Upper lobe of right lung (tissue), 1 donor: ENCODE results near the gene CSTB. TPM values are rescaled to one million over a fixed set of nuclear protein-coding genes. Genes with fewer than 3 reads are reported as not detected.
A peak's percentile ranks its signal among the peaks of the same experiment; 100 is the strongest.

Experiments used
- ATAC-seq: fragments of 200-7000 bp; cut with Tn5 transposase; one replicate; pipeline ENCODE4 v1.9.1; 2020; ENCODE audit warnings: mild to moderate bottlenecking, moderate library complexity
- DNase-seq: peaks from one replicate; pipeline ENCODE4 v3.0.0-alpha.2; 2020
- H3K27ac ChIP-seq: fragments of 200-600 bp; one replicate; pipeline ENCODE4 v1.8.0; 2022
- H3K27me3 ChIP-seq: fragments of 200-600 bp; one replicate; pipeline ENCODE4 v1.8.0; 2022; ENCODE audit warnings: mild to moderate bottlenecking
- H3K36me3 ChIP-seq: fragments of 200-600 bp; one replicate; pipeline ENCODE4 v1.8.0; 2022
- H3K4me1 ChIP-seq: fragments of 200-600 bp; one replicate; pipeline ENCODE4 v1.8.0; 2022
- H3K4me3 ChIP-seq: fragments of 200-600 bp; one replicate; pipeline ENCODE4 v1.8.0; 2022; ENCODE audit warnings: mild to moderate bottlenecking
- H3K9me3 ChIP-seq: fragments of 200-600 bp; one replicate; pipeline ENCODE4 v1.8.0; 2022
- CTCF ChIP-seq: fragments of 200-600 bp; IDR thresholded peaks from one replicate; pipeline ENCODE4 v1.8.0; 2022; ENCODE audit warnings: antibody characterized with exemption
- intact Hi-C: fragments of 100-400 bp; cut with DNase I; formaldehyde crosslinking; loops from one replicate; pipeline ENCODE4 v1.11.0; 2022
- total RNA-seq: library from RNA; stranded (reverse); fragmentation: NEBNext Ultra II Directional; extraction: Animal tissue kit (Norgen Biotek cat#: 25700); gene quantifications from one replicate; pipeline ENCODE4 v1.2.1, GENCODE V29; 2021
- donor health status: DM: no; HTN: yes; CAD: no; lungs with severe emphysema.

Gene CSTB
- total RNA-seq, 1 donor from 2014 or later: 148 TPM

DNA sequence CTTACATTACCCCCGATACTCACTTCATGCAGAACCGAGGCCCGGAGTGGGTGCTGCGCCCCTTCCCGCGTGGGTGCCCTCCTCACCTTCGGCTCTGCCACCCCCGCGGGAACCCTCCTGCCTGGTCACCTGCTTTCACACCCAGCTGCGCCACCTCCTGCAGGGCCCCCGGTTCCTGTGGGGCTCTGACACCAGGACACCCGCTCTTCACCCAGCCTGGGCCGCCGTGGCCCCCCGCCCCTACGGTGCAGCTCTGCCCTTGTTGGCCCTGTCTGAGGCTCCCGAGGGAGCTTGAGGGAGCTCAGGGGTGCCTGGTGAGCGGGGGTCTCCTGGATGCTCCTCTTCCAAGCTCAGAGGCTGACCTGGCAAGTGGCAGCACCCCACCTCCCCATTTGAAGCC lies 32.3 kb upstream of the CSTB start:
- Histone ChIP-seq H3K4me3 (no peak overlapping the region), H3K9me3 (no peaks in the 10 kb centered on the region), H3K27ac (no peak overlapping the region), H3K4me1 (peaks cover 20% of the 10 kb centered on the region), H3K36me3 (peaks cover 4% of the 10 kb centered on the region), H3K27me3 (no peaks in the 10 kb centered on the region)
- TF ChIP-seq CTCF: no peak
- intact Hi-C loops: loop anchor here (10.0 kb wide), 1 partner anchor 96 kb away; no protein-coding TSS in a partner anchor
- ATAC-seq: no peak
- DNase-seq: no peak

DNA sequence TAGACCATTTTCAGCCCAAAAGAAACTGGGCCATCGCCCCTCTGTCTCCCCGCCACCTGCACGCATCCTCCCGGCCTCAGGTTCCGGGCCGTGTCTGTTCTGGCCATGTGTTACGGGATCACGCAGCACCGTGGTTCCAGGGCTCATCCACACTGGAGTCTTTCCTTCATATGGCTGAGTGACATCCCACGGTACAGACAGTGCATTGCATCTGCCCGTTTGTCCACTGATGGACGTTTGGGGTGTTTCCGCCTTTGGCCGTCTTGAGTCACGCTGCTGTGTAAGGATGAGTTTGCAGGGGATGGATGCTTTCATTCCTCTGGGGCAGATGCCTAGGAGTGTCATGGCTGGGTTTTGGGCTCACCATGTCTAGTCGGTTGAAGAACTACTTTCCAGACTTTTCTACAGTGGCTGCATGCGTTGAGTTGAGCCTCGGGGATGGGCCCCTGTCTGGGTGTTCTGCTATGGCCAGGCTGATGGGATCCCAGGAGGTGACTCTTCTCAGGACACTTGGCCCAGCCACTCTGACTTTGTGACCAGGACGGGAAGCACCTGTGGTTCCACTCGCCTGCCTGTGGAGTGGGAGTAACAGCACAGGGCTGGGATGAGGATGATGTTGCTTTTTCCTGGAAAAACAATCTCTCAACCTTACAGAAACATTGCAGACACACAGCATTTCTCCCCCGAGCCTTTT lies 30.1 kb upstream of the CSTB start:
- H3K27ac ChIP-seq: no peak overlapping the region
- ATAC-seq (no peak), DNase-seq (no peak)
- H3K36me3 ChIP-seq: peaks cover 22% of the 10 kb centered on the region
- no peaks in the 10 kb centered on the region for H3K9me3 ChIP-seq
- no peak for TF ChIP-seq CTCF
- H3K4me3 ChIP-seq: no peak overlapping the region
- H3K4me1 ChIP-seq: peaks cover 4% of the 10 kb centered on the region
- intact Hi-C loops: loop anchor here (10.0 kb wide), 1 partner anchor 99 kb away; no protein-coding TSS in a partner anchor
- no peaks in the 10 kb centered on the region for H3K27me3 ChIP-seq

DNA sequence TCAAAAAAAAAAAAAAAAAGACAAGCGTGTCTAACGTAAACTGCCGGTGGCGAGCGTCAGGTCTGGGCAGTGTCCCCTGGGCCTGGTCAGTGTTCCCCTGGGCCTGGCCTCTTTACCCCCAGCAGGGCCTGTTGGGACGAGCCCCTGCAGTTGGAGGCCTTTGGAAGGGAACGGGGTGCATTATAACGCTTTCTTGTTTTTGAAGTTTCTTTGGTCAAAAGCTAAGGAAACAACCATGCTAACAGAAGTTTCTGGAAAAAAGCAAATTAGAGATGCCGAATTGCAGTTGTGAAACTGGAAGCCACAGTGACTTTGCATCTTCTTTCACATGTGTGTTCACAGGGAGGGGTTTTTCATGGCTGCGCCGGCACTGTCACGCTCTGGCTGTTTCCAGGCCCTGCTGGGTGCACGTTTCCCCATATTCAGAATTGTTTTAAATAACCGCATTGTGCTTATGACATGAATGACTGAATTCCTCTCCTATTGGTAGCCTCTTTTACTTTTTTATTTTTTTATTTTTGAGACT lies 29.2 kb upstream of the CSTB start:
- H3K9me3 ChIP-seq: no peaks in the 10 kb centered on the region
- H3K27me3 ChIP-seq: no peaks in the 10 kb centered on the region
- DNase-seq (no peak), ATAC-seq (peak; percentile 20)
- no peak overlapping the region for H3K27ac ChIP-seq
- H3K4me3 ChIP-seq: no peak overlapping the region
- peaks cover 31% of the 10 kb centered on the region for H3K36me3 ChIP-seq
- intact Hi-C loops: loop anchor here (10.0 kb wide), 1 partner anchor 99 kb away; no protein-coding TSS in a partner anchor
- TF ChIP-seq CTCF: no peak
- no peaks in the 10 kb centered on the region for H3K4me1 ChIP-seq

GRCh38 chr21:43803558-43804300 lies 27.6 kb upstream of the CSTB start:
- Histone ChIP-seq H3K36me3 (peaks cover 45% of the 10 kb centered on the region), H3K9me3 (no peaks in the 10 kb centered on the region), H3K27ac (no peak overlapping the region), H3K27me3 (no peaks in the 10 kb centered on the region), H3K4me3 (no peak overlapping the region), H3K4me1 (no peaks in the 10 kb centered on the region)
- no peak for TF ChIP-seq CTCF
- intact Hi-C loops: loop anchor here (10.0 kb wide), 1 partner anchor 101 kb away; no protein-coding TSS in a partner anchor
- no peak for DNase-seq
- ATAC-seq: no peak

- no peaks in the 10 kb centered on the region for H3K4me1 ChIP-seq
- peaks cover 54% of the 10 kb centered on the region for H3K36me3 ChIP-seq
- no peak for DNase-seq
- ATAC-seq: no peak
- H3K4me3 ChIP-seq: no peak overlapping the region
- no peaks in the 10 kb centered on the region for H3K9me3 ChIP-seq
- H3K27ac ChIP-seq: no peak overlapping the region
- intact Hi-C loops: loop anchor here (10.0 kb wide), 1 partner anchor 102 kb away; no protein-coding TSS in a partner anchor
- no peaks in the 10 kb centered on the region for H3K27me3 ChIP-seq
- TF ChIP-seq CTCF: no peak
These were observed 26.7 kb upstream of the CSTB start for GRCh38 chr21:43802713-43803313.
